GM12801 (cell line): ENCODE data around the gene ATG10.

ENCODE experiments used
- CTCF ChIP-seq: IDR thresholded peaks from one replicate; pipeline ENCODE4 v1.5.1; 2011; ENCODE audit warnings: control low read depth; ENCODE audit not compliant: insufficient read length; ENCODE audit errors: extremely low read depth

The ATG10 gene

DNA sequence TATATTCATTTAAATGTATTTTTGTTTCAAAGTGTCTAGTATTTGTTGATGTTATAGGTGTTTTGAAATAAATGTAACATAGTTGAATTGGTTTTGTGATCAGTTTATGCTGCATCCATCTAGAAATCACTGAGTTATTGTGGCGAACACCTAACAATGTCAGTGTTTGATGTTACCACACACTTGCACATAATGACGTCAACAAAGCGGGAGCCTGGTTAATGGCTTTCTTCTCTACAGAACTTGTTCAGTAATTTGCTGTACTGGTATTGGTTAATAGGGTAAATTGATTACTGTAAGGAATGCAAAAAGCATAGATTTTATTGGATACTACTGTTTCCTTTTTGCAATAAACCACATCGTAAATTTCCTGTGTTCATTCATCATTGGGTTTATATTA is 133.0 kb downstream of the ATG10 start:
- no peak for TF ChIP-seq CTCF

DNA sequence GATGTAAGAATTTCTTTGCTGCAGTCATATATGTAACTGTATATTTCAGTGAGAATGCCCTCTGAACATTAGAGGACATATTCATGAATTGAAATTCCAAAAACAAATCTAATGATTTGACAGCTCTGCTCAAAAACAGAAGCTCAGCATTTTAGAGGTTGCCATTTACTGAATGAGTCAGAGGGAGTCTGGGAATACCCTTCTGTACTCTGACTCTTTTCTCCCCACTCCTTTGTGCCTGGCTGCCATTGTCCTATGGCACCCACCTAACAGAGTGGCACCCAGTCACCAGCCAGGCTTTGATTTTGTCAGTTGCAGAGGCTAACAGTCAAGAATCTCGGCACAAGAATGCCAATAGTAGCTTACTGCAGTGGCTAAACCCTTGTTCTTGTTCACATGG is 133.6 kb downstream of the ATG10 start:
- TF ChIP-seq CTCF, result no peak

- TF ChIP-seq CTCF, result no peak
Measured at GRCh38 chr5:82106207-82106606, 134.4 kb downstream of the ATG10 start.

GRCh38 chr5:82106756-82107155 is 134.9 kb downstream of the ATG10 start:
- no peak for TF ChIP-seq CTCF

DNA sequence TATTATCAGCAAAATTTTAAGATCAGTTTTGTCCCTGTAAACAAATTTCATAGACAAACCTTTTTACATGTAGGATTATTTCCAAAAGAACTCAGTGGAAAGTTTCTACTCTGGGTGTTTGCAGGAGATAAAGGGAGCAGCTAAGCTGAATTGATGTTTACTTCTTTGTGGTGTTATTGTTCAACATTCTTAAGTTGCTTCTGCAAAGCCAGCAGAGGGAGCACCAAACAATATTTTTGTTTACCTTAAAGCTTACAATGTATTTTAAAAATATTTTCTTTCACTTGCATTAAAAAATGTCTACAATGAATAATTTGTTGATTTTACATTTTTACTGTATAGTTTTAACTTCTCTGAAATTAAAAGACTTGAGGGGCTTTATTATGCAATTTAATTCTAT is 135.4 kb downstream of the ATG10 start:
- no peak for TF ChIP-seq CTCF

- TF ChIP-seq CTCF, result no peak
Measured at GRCh38 chr5:82109013-82109412, 137.2 kb downstream of the ATG10 start.

DNA sequence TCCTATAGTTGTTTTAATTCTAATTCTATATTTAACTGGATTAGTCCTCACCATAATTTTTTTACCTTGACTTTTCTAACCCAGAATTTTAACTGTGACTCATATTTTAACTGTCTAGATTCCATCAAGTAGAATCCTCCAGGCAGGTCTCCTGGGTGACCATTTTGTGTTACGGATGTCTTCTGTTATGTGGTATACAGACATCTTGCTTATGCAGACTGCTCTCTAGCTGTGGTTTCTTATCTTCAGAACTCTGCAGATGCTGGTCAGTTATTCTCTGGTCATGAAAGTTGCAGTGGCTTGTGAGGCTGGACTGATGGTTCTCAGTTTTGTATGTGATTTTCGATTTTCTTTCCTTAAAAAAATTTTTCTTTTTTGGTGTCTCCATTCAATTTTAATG is 139.4 kb downstream of the ATG10 start:
- no peak for TF ChIP-seq CTCF

- TF ChIP-seq CTCF, result no peak
Measured at GRCh38 chr5:82115858-82116257, 144.0 kb downstream of the ATG10 start.
